CD14-positive monocyte (primary cell): ENCODE results near the gene MCL1. TPM values are rescaled to one million over a fixed set of nuclear protein-coding genes. Genes with fewer than 3 reads are reported as not detected.

Experiments used
- DNase-seq, 3 donors: peaks; one replicate each; pipeline ENCODE4 v3.0.0-alpha.2; 2011 to 2022
- H2AFZ ChIP-seq: 2 replicates; pipeline ENCODE4 v1.6.0; 2012; ENCODE audit warnings: mild to moderate bottlenecking, low read depth, low read length, inconsistent platforms; ENCODE audit not compliant: insufficient read depth, poor library complexity, severe bottlenecking
- H3K27ac ChIP-seq, 2 donors: 1 replicate in 1 of 2; 2 replicates in 1 of 2; pipeline ENCODE4 v1.5.1; 2012 to 2013; ENCODE audit warnings: low read length in 2 of 2, control low read depth in 1 of 2, inconsistent platforms in 1 of 2, low read depth in 1 of 2, mild to moderate bottlenecking in 1 of 2
- H3K27me3 ChIP-seq, 2 donors: one replicate each; pipeline versions ENCODE4 v1.6.0 to v1.6.1; 2011 to 2013; ENCODE audit warnings: low read length in 2 of 2; ENCODE audit not compliant: control insufficient read depth in 2 of 2, insufficient read depth in 2 of 2
- H3K36me3 ChIP-seq, 2 donors: replicated peaks in 1 of 2; 1 replicate in 1 of 2; 2 replicates in 1 of 2; pipeline versions ENCODE4 v1.5.1 to v1.6.1; 2012 to 2013; ENCODE audit warnings: low read length in 2 of 2, control low read depth in 1 of 2, inconsistent platforms in 1 of 2, mild to moderate bottlenecking in 1 of 2; ENCODE audit not compliant: insufficient read depth in 2 of 2, control insufficient read depth in 1 of 2
- H3K4me1 ChIP-seq, 2 donors: 1 replicate in 1 of 2; 2 replicates in 1 of 2; pipeline versions ENCODE4 v1.5.1 to v1.6.1; 2012 to 2013; ENCODE audit warnings: low read length in 2 of 2, control low read depth in 1 of 2, inconsistent platforms in 1 of 2, mild to moderate bottlenecking in 1 of 2, moderate library complexity in 1 of 2; ENCODE audit not compliant: insufficient read depth in 2 of 2, control insufficient read depth in 1 of 2
- H3K4me2 ChIP-seq: replicated peaks from 2 replicates; pipeline ENCODE3; 2012; ENCODE audit warnings: low read length, moderate library complexity, mild to moderate bottlenecking; ENCODE audit not compliant: poor library complexity, severe bottlenecking; ENCODE audit errors: extremely low read depth
- H3K4me3 ChIP-seq, 3 experiments: fragments of 200-600 bp in 1 of 3; sonication (generic) in 1 of 3; replicated peaks in 1 of 3; 1 replicate in 2 of 3; 2 replicates in 1 of 3; pipeline ENCODE4 v1.5.1; 2011 to 2013; ENCODE audit warnings: low read length in 3 of 3, mild to moderate bottlenecking in 3 of 3, control low read depth in 2 of 3, low read depth in 2 of 3, inconsistent platforms in 1 of 3, moderate library complexity in 1 of 3
- H3K79me2 ChIP-seq: 2 replicates; pipeline ENCODE4 v1.6.0; 2012; ENCODE audit warnings: mild to moderate bottlenecking, control low read depth, inconsistent platforms, low read length, moderate library complexity; ENCODE audit not compliant: insufficient read depth
- H3K9ac ChIP-seq: 2 replicates; pipeline ENCODE4 v1.6.0; 2017; ENCODE audit warnings: low read length, mild to moderate bottlenecking; ENCODE audit not compliant: insufficient read depth, poor library complexity, severe bottlenecking
- H3K9me3 ChIP-seq, 2 donors: replicated peaks in 1 of 2; 1 replicate in 1 of 2; 2 replicates in 1 of 2; pipeline versions ENCODE4 v1.5.1 to v1.6.1; 2012 to 2013; ENCODE audit warnings: low read length in 2 of 2, control low read depth in 1 of 2; ENCODE audit not compliant: control insufficient read depth in 1 of 2, insufficient read depth in 1 of 2
- H4K20me1 ChIP-seq: 2 replicates; pipeline ENCODE4 v1.6.0; 2012; ENCODE audit warnings: mild to moderate bottlenecking, low read length, control low read depth, moderate library complexity; ENCODE audit not compliant: insufficient read depth
- H3K27ac Mint-ChIP-seq, 7 donors: one replicate each; pipeline ENCODE4 v1.8.0; 2020; ENCODE audit warnings: mild to moderate bottlenecking in 7 of 7, mixed read lengths in 7 of 7, moderate library complexity in 6 of 7, inconsistent platforms in 2 of 7
- H3K27me3 Mint-ChIP-seq, 3 donors: one replicate each; pipeline ENCODE4 v1.8.0; 2021 to 2022; ENCODE audit warnings: low read depth in 3 of 3, mild to moderate bottlenecking in 3 of 3, mixed read lengths in 3 of 3, moderate library complexity in 3 of 3, inconsistent platforms in 1 of 3
- H3K36me3 Mint-ChIP-seq, 2 donors: one replicate each; pipeline ENCODE4 v1.8.0; 2020; ENCODE audit warnings: mixed read lengths in 2 of 2, inconsistent platforms in 1 of 2, mild to moderate bottlenecking in 1 of 2
- H3K4me1 Mint-ChIP-seq: one replicate; pipeline ENCODE4 v1.8.0; 2020; ENCODE audit warnings: mild to moderate bottlenecking, mixed read lengths
- H3K4me3 Mint-ChIP-seq, 2 donors: one replicate each; pipeline ENCODE4 v1.8.0; 2020; ENCODE audit warnings: mild to moderate bottlenecking in 2 of 2, mixed read lengths in 2 of 2, moderate library complexity in 1 of 2
- H3K9me3 Mint-ChIP-seq, 7 donors: one replicate each; pipeline ENCODE4 v1.8.0; 2020 to 2022; ENCODE audit warnings: mixed read lengths in 7 of 7, mild to moderate bottlenecking in 6 of 7, moderate library complexity in 6 of 7, inconsistent platforms in 2 of 7
- CTCF ChIP-seq: fragments of 200-600 bp; IDR thresholded peaks from one replicate; pipeline ENCODE4 v1.8.0; 2022; ENCODE audit warnings: antibody characterized with exemption, mild to moderate bottlenecking
- WGBS: methylation state at CpG from one replicate; pipeline ENCODE4 v1.1.5; 2013; ENCODE audit warnings: missing lambda C conversion rate; ENCODE audit not compliant: insufficient coverage; 5-methylcytosine and 5-hydroxymethylcytosine counted together
- intact Hi-C, 2 donors: fragments of 100-400 bp; cut with micrococcal nuclease; formaldehyde crosslinking; loops; one replicate each; pipeline versions ENCODE4 v1.15.0 to v1.15.1; 2023
- polyA plus RNA-seq, 3 donors: library from polyadenylated mRNA; depleted of rRNA in 1 of 3; unstranded in 2 of 3; stranded (reverse) in 1 of 3; fragments of 300-500 nt in 2 of 3; fragments of >200 nt in 1 of 3; fragmentation: Illumina TruSeq in 2 of 3; gene quantifications; 1 replicate in 2 of 3; 2 replicates in 1 of 3; pipeline ENCODE4 v1.2.3, GENCODE V29; 2012 to 2021

Gene MCL1
- polyA plus RNA-seq, 3 donors: 287 to 2,076 (median 301) TPM

GRCh38 chr1:150551784-150552127 is 27.7 kb downstream of the MCL1 start:
- peak overlapping the region; percentile 94 to 99 (median 97) for H3K27ac Mint-ChIP-seq
- Histone ChIP-seq H3K79me2 (peaks cover 49% of the 10 kb centered on the region), H3K9ac (peak overlapping the region; percentile 58), H3K4me2 (peak overlapping the region; percentile 94), H3K27me3 (no peaks in the 10 kb centered on the region), H4K20me1 (peaks cover 16% of the 10 kb centered on the region), H3K36me3 (peaks cover 23 to 31% of the 10 kb centered on the region in 2 donors), H3K9me3 (no peaks in the 10 kb centered on the region), H3K4me3 (peak overlapping the region in 2 of 3 experiments; percentile 23 to 86), H3K4me1 (peaks cover 61 to 62% of the 10 kb centered on the region in 2 donors), H2AFZ (no peak overlapping the region), H3K27ac (peak overlapping the region; percentile 80 to 82)
- H3K4me1 Mint-ChIP-seq: peaks cover 57% of the 10 kb centered on the region
- peaks cover 0 to 2% (median 0%) of the 10 kb centered on the region in 7 donors for H3K9me3 Mint-ChIP-seq
- H3K36me3 Mint-ChIP-seq: peaks cover 29 to 30% of the 10 kb centered on the region in 2 donors
- peaks cover 0 to 8% (median 2%) of the 10 kb centered on the region in 3 donors for H3K27me3 Mint-ChIP-seq
- no peak for DNase-seq
- TF ChIP-seq CTCF: no peak
- peak overlapping the region; percentile 64 to 95 for H3K4me3 Mint-ChIP-seq
- WGBS: 0% methylated on average over 1 of the region's 1 CpG
- intact Hi-C loops: loop anchor here in 1 of 2 donors (10.0 kb wide), 2 partner anchors 67 to 287 kb away; partner anchors contain the start of genes APH1A and TARS2

- peak in 2 of 3 donors; percentile 33 to 36 for DNase-seq
- peaks cover 49% of the 10 kb centered on the region for H3K79me2 ChIP-seq
- intact Hi-C loops: loop anchor here in 1 of 2 donors (10.0 kb wide), 2 partner anchors 66 to 286 kb away; partner anchors contain the start of genes APH1A and TARS2
Observed at GRCh38 chr1:150551051-150551783, 28.2 kb downstream of the MCL1 start.

More at GRCh38 chr1:150551051-150551783, 28.2 kb downstream of the MCL1 start:
- no peaks in the 10 kb centered on the region for H3K27me3 ChIP-seq
- peak overlapping the region; percentile 80 to 82 for H3K27ac ChIP-seq
- 25% methylated on average over 4 of the region's 11 CpGs for WGBS
- H3K4me1 ChIP-seq: peaks cover 61 to 62% of the 10 kb centered on the region in 2 donors
- peaks cover 23 to 25% of the 10 kb centered on the region in 2 donors for H3K36me3 Mint-ChIP-seq
- peaks cover 57% of the 10 kb centered on the region for H3K4me1 Mint-ChIP-seq
- no peaks in the 10 kb centered on the region for H3K9me3 ChIP-seq
- peak overlapping the region; percentile 88 to 95 for H3K4me3 Mint-ChIP-seq
- peaks cover 0 to 2% (median 0%) of the 10 kb centered on the region in 7 donors for H3K9me3 Mint-ChIP-seq
- H3K4me3 ChIP-seq: peak overlapping the region in 2 of 3 experiments; percentile 68 to 86
- peaks cover 0 to 8% (median 2%) of the 10 kb centered on the region in 3 donors for H3K27me3 Mint-ChIP-seq
- peak overlapping the region; percentile 94 for H3K4me2 ChIP-seq
- no peak for TF ChIP-seq CTCF
- peak overlapping the region; percentile 86 to 99 (median 97) for H3K27ac Mint-ChIP-seq
- peak overlapping the region; percentile 47 for H3K9ac ChIP-seq
- H4K20me1 ChIP-seq: peaks cover 11% of the 10 kb centered on the region
- H2AFZ ChIP-seq: no peak overlapping the region
- peaks cover 17 to 25% of the 10 kb centered on the region in 2 donors for H3K36me3 ChIP-seq
